GM19438 (cell line): ENCODE results near the gene SUSD6.
"Not testable (repeated sequence)": the region's sequence is repeated elsewhere in the genome, so short reads cannot be mapped to it uniquely, and the experiment has no call there.

Experiments
- ATAC-seq: cut with Tn5 transposase; IDR thresholded peaks from one replicate; pipeline ENCODE4 v1.9.1; 2021; ENCODE audit warnings: low read depth; ENCODE audit not compliant: unreplicated experiment

The SUSD6 gene

GRCh38 chr14:69619012-69619411 lies 7.6 kb downstream of the SUSD6 start:
- no peak for ATAC-seq

GRCh38 chr14:69620211-69620611 lies 8.8 kb downstream of the SUSD6 start:
- ATAC-seq: no peak

GRCh38 chr14:69620981-69621380 lies 9.6 kb downstream of the SUSD6 start:
- ATAC-seq: no peak

GRCh38 chr14:69624136-69624535 lies 12.7 kb downstream of the SUSD6 start:
- ATAC-seq: no peak

GRCh38 chr14:69625299-69626131 lies 14.1 kb downstream of the SUSD6 start:
- peak; percentile 85 for ATAC-seq

DNA sequence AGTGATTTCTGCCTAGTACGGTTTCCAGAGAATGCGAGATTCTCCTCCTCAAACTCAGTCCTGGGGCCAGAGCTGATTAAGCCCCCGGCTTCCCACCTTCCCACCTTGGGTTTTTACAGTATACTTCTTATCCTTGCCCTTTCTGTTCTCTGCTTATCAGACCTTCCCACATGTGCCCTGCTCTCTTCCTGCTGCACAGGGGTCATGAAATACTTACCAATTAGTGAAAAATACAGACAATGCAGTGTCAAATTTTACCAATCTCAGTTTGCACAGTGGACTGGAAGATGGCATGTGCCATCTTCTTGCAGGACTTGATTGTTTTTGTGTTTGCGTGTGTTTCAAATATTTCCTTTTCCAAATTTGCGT lies 14.7 kb downstream of the SUSD6 start:
- ATAC-seq: no peak

DNA sequence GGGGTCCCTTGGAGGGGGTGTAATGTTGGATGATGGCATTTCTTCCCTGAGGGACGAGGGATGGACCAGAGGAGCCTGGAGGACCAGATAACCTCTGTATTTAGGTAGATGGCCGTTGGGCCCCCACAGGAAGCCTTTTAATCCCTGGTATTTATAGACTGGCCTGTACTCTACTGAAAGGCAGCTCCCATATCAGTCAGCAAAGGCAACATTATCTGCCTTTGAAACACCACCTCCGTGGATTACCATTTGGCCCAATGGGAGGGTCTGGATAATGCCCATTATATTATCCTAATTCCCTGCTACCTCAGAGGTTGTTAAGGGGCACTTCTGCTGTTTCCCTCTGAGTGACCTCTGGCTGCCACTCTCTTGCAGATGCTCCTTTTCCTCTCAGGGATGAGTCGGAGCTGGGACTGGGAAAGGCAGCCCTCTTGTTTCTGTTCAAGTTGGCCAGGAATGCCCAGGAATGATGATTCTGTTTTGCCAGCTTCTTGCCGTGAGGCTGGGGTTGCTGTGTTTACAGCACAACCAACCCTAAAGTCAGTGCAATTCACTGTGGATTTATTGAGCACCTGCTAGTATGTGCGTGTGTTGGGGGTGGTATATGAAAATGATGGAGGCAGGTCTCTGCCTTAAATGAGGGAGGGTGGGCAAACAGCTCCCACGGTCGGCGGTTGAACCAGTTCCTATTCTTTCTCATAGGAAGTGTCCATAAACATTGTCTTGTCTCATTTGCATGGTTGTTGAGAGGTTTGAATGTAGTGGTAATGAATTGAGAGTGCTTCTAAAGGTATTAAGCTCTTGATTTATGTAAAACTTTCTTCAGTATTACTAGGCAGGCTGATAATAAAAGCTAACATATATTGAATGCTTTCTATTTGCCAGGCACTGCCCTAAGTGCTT lies 18.1 kb downstream of the SUSD6 start:
- ATAC-seq: no peak

DNA sequence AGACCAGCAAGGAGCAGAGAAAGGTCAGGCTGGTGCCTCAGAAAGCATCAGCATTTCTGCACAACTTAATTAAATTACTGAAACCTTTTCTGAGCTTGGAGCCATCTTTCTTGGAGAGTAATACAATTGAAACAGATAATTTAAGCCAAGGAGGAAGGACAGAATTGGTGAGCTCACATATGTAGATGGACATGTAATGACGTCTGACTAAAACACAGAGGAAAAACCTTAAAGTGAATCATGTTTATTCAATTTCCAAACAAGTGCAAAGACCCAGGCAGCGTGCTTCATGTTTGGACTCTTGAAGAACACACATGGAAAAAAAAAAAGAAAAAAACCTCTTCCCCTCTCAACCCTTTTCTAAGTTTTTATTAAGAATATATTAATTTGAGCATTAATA lies 19.0 kb downstream of the SUSD6 start:
- no peak for ATAC-seq

DNA sequence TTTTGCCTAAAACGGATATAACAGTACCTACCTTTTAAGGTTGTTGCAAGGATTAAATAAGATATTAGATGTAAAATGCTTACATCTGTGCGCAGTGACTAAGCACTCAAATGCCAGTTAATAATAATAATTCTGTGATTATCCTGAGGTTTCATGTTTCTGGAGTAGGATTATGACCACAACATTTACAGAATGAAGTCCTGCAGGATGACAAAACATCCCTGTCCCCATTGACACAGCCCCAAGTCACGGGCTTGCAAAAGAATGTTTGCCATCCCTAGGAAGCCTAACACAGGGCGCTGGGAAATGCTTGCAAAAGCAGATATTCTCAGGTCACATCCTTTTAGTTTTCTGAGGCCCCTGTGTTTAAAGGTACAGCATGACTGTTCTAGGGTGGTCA lies 20.1 kb downstream of the SUSD6 start:
- no peak for ATAC-seq

- no peak for ATAC-seq
These were observed 20.8 kb downstream of the SUSD6 start for GRCh38 chr14:69632164-69632563.

- no peak for ATAC-seq
These were observed 21.3 kb downstream of the SUSD6 start for GRCh38 chr14:69632593-69633151.

GRCh38 chr14:69633238-69633637 lies 21.8 kb downstream of the SUSD6 start:
- no peak for ATAC-seq

GRCh38 chr14:69635981-69636639 lies 24.7 kb downstream of the SUSD6 start:
- ATAC-seq: no peak

DNA sequence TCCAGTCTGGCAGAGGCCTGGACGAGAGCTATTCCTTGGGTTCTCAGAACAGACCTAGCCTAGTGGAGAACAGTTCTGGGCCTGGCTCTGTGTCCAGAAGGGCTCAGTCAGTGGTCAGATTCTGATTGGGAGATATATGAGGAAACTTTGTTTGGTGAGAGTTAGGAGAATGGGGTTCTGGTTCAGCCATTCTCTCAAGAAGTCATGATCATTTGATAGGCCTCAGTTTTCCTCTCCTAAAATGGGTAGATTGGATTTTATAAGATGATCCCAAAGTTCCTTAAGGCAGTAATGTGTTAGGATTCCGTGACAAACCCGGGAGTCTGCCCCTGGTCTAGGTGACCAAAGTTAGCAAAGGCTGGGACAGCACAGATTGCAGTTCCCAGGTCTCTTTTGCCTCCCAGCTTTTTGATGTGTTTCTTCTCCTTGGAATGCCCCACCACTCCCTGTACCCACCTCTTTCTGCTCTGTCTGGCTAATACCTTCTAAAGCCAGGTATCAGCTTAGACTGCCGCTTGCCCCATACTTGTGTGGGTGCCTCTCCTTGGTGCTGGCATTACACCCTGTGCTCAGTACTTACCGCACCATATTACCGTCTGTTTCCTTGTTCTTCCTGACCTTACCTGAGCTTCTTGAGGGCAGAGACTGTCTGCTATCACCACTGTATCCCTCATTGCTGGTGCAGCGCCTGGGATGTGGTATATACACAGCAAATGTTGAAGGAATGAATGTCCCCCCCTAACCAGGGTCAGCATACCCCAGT lies 25.5 kb downstream of the SUSD6 start:
- no peak for ATAC-seq

DNA sequence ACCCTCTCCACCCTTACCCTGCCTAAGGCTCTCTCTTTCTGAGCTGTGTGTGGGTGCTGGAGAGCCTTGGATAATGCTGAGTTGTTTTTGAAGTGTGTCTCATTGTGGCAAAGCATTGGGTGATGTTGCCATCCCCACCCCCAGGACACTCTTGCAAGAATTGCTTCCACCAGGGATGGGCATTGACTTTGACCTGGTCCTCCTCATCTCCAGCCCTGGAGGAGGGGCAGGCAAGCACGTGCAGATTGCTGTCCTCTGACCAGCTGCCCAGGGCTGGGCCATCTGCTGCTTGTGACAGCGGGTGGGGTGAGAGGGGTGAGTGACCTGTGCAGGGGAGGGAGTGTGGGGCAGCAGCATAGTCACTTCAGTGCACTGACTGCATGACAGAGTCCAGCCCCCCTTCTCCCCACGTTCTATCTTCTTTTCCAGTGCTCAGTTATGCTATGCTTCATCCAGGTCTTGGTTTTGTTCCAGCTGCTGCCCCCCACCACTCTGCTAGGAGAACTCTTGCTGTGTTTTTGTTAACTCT lies 26.2 kb downstream of the SUSD6 start:
- no peak for ATAC-seq

DNA sequence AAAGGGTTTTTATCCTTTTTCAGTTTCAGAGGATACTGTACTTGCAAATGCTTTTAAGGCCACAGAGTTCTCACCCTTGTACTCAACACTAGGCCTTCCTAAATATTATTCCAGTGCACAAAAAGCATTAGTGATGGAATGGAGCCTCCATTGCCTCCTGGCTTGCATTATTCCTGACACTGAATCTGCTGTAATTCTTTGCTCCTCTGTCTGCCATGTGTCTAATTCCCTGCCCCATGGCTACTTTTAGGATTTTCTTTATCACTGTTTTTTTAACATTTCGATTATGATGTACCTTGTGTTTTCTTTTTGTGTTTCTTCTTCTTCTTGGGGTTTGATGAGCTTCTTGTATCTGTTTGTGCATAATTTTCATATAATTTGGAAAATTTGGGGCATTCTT lies 29.5 kb downstream of the SUSD6 start:
- ATAC-seq: no peak

GRCh38 chr14:69642212-69642793 lies 30.9 kb downstream of the SUSD6 start:
- not testable (repeated sequence) for ATAC-seq

DNA sequence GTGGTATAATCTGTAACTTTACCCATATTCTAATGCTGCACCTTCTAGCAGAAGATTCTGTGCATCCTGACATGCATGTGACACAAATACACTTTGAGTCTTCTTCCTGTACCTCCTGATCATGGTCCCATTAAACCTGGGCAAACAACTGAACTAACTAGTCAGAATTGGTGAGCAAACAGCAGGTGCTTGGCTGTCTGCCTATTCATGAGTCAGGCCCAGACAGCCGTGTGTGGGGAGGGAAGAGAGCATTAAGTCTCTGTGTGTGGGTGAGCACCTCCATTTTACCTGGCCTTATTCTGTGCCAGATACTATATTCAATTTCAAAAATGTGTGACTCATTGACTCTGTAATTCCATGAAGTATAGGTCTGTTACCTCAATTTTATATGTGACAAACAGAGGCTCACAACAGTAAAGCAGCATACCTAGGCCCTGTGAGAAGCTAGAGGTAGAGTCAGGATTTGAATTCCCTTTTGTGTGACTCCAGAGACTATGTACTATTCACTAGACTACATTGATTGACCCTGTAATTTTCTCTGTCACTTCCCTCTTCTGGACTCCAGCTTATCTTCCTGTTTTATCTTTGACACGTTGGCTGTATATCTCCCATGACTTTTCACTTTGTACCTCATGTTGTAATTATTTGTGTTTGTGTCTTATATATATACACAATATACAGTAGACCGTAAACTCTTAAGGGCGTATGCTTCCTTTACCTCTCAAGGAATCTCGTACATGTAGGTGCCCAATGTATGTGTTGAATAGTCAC lies 32.2 kb downstream of the SUSD6 start:
- ATAC-seq: no peak

DNA sequence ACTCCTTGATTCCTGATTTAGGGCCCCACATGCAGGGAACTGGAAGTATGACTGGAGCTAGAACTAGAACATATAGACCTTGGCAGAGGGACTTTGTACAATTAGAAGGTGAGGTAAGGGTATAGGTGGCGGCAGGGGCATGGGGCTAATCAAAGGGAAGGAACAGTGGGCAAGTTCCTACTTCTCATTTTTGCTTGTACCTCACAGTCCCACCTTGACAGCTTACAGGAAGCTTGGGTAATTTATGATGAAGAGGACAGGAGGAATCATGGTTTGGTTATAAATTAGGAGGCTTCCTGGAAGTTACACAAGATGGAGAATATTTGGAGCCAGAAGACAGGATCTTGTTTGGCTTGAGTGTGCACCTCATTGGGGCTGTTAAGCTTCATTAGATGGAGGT lies 33.4 kb downstream of the SUSD6 start:
- no peak for ATAC-seq
